NT2/D1 (cell line): ENCODE measurements around the gene LRRC73.

Source experiments
- YY1 ChIP-seq: IDR thresholded peaks from 2 replicates; pipeline ENCODE4 v1.6.1; 2011; ENCODE audit not compliant: insufficient read length, insufficient read depth
- ZNF274 ChIP-seq: IDR thresholded peaks from 2 replicates; pipeline ENCODE4 v1.6.1; 2011; ENCODE audit warnings: mild to moderate bottlenecking, low read depth, low read length

- TF ChIP-seq ZNF274 (no peak), YY1 (no peak)
Observed at GRCh38 chr6:43481591-43482236, 28.4 kb downstream of the LRRC73 start.
